H1 (cell line): ENCODE results near the gene CPSF7. TPM values are rescaled to one million over a fixed set of nuclear protein-coding genes. Genes with fewer than 3 reads are reported as not detected.

Experiments
- CHD7 ChIP-seq: fragments of 300-600 bp; sonication (generic); IDR thresholded peaks from 2 replicates; pipeline ENCODE4 v1.7.1; 2012; ENCODE audit warnings: low read length, moderate library complexity, mild to moderate bottlenecking, inconsistent platforms; ENCODE audit not compliant: insufficient replicate concordance
- polyA plus RNA-seq, 7 experiments: library from polyadenylated mRNA; depleted of rRNA in 3 of 7; stranded (reverse) in 5 of 7; unstranded in 2 of 7; fragments of >200 nt in 5 of 7; fragments of 200-250 nt in 2 of 7; gene quantifications; 1 replicate in 5 of 7; 2 replicates in 1 of 7; 4 replicates in 1 of 7; pipeline versions ENCODE4 v1.2.1 to v1.2.3, GENCODE V29; 2011 to 2013; ENCODE audit warnings: missing spikeins in 2 of 7, mixed read lengths in 2 of 7
- total RNA-seq: library from RNA; stranded (reverse); fragmentation: NEBNext Ultra II Directional; extraction: Animal tissue kit (Norgen Biotek cat#: 25700); gene quantifications from 2 replicates; pipeline ENCODE4 v1.2.1, GENCODE V29; 2021

The CPSF7 gene
- total and polyA plus RNA-seq, 2 of the 8 experiments (the other 6 are each of a cell fraction or from before 2014, with no cell fraction given): 95.9 to 122 TPM

GRCh38 chr11:61392981-61393595, 36.7 kb downstream of the CPSF7 start (continued):
- no peak for TF ChIP-seq CHD7
